Chondrocyte (in vitro differentiated cells): ENCODE results near the gene GOLGA7B. TPM values are rescaled to one million over a fixed set of nuclear protein-coding genes. Genes with fewer than 3 reads are reported as not detected.

Experiments
- DNase-seq: peaks from one replicate; pipeline ENCODE4 v3.0.0; 2021; ENCODE audit warnings: mixed read lengths, low spot score
- H3K27ac Mint-ChIP-seq: one replicate; pipeline ENCODE4 v1.8.0; 2021; ENCODE audit warnings: mild to moderate bottlenecking, moderate library complexity, mixed read lengths; ENCODE audit not compliant: unreplicated experiment
- H3K27me3 Mint-ChIP-seq: 2 replicates; pipeline ENCODE4 v1.8.0; 2021; ENCODE audit warnings: low read depth, mixed read lengths
- H3K36me3 Mint-ChIP-seq: 2 replicates; pipeline ENCODE4 v1.8.0; 2021; ENCODE audit warnings: low read depth, mixed read lengths
- H3K4me1 Mint-ChIP-seq: 2 replicates; pipeline ENCODE4 v1.8.0; 2021; ENCODE audit warnings: low read depth, mild to moderate bottlenecking, mixed read lengths
- H3K4me3 Mint-ChIP-seq: one replicate; pipeline ENCODE4 v1.8.0; 2021; ENCODE audit warnings: mild to moderate bottlenecking, moderate library complexity, mixed read lengths; ENCODE audit not compliant: unreplicated experiment
- H3K9me3 Mint-ChIP-seq: 2 replicates; pipeline ENCODE4 v1.8.0; 2021; ENCODE audit warnings: low read depth, mixed read lengths
- total RNA-seq: library from RNA; stranded (reverse); gene quantifications from 3 replicates; pipeline ENCODE4 v1.2.1, GENCODE V29; 2021
- TF ChIP-seq, protein P1 (sequence below): fragments of 200-600 bp; sonication (generic); IDR thresholded peaks from 2 replicates; pipeline ENCODE4 v1.5.0; 2021; ENCODE audit warnings: antibody characterized with exemption, mild to moderate bottlenecking, moderate library complexity

Gene GOLGA7B
- total RNA-seq, 1 donor from 2014 or later, result 0.27 TPM

DNA sequence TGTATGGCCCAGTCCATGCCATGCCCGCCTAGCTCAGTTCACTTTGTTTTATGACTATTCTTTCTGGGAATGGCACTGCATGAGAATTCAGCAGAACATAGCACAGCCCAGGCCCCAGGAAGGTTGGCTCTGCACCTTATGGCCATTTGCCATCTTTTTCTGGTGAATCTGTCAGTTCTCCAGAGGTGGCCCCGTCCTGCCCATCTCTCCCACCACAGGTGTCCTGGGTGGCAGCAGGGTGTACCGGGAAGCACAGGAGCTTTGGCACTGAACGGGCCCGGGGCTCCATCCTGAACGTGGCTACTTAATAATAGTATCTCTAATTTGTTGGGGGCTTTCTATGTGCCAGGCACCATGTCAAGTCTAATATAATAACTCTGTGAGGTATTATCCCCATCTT, 24.7 kb downstream of the GOLGA7B start:
- no peak for DNase-seq
- Mint-ChIP-seq H3K36me3 (no peaks in the 10 kb centered on the region), H3K27ac (no peak overlapping the region), H3K4me3 (no peak overlapping the region), H3K27me3 (peaks cover 32% of the 10 kb centered on the region), H3K4me1 (peaks cover 19% of the 10 kb centered on the region), H3K9me3 (no peaks in the 10 kb centered on the region)
- TF ChIP-seq, protein P1, sequence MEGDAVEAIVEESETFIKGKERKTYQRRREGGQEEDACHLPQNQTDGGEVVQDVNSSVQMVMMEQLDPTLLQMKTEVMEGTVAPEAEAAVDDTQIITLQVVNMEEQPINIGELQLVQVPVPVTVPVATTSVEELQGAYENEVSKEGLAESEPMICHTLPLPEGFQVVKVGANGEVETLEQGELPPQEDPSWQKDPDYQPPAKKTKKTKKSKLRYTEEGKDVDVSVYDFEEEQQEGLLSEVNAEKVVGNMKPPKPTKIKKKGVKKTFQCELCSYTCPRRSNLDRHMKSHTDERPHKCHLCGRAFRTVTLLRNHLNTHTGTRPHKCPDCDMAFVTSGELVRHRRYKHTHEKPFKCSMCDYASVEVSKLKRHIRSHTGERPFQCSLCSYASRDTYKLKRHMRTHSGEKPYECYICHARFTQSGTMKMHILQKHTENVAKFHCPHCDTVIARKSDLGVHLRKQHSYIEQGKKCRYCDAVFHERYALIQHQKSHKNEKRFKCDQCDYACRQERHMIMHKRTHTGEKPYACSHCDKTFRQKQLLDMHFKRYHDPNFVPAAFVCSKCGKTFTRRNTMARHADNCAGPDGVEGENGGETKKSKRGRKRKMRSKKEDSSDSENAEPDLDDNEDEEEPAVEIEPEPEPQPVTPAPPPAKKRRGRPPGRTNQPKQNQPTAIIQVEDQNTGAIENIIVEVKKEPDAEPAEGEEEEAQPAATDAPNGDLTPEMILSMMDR, result no peak

GRCh38 chr10:97875391-97875790, 25.7 kb downstream of the GOLGA7B start:
- H3K9me3 Mint-ChIP-seq, result no peaks in the 10 kb centered on the region
- TF ChIP-seq, protein P1, result no peak

DNA sequence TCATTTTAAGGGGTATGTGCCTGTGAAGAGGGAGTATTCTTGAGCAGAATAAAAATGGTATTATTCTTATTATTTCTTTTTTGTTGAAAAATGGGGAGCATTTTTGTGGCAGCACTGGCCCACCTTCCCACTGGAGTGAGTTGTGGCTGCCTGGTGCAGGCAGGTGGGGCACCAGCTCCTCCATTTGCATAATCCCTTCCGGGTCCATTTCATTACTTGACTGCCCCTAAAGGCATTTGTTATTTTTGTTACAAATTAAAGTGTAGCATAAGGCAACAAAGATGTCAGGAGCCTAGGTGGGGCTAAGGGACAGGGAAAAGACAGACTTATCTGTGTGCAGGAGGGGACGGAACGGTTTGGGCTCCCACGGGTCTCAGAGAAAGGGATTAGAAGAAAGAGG, 26.8 kb downstream of the GOLGA7B start:
- Mint-ChIP-seq H3K9me3 (no peaks in the 10 kb centered on the region), H3K36me3 (no peaks in the 10 kb centered on the region), H3K27me3 (peaks cover 22% of the 10 kb centered on the region), H3K4me1 (peaks cover 22% of the 10 kb centered on the region), H3K4me3 (no peak overlapping the region), H3K27ac (no peak overlapping the region)
- TF ChIP-seq, protein P1, result no peak
- DNase-seq, result no peak

More at GRCh38 chr10:97875391-97875790, 25.7 kb downstream of the GOLGA7B start:
- Mint-ChIP-seq H3K27me3 (peaks cover 29% of the 10 kb centered on the region), H3K27ac (peak overlapping the region; percentile 75), H3K4me1 (peaks cover 14% of the 10 kb centered on the region), H3K36me3 (no peaks in the 10 kb centered on the region), H3K4me3 (no peak overlapping the region)
- DNase-seq, result no peak

- Mint-ChIP-seq H3K9me3 (no peaks in the 10 kb centered on the region), H3K27ac (no peak overlapping the region), H3K27me3 (peaks cover 4% of the 10 kb centered on the region), H3K4me3 (no peak overlapping the region), H3K36me3 (no peaks in the 10 kb centered on the region), H3K4me1 (peaks cover 38% of the 10 kb centered on the region)
- TF ChIP-seq, protein P1, result no peak
- no peak for DNase-seq
These were observed 29.6 kb downstream of the GOLGA7B start for GRCh38 chr10:97879241-97879640.

DNA sequence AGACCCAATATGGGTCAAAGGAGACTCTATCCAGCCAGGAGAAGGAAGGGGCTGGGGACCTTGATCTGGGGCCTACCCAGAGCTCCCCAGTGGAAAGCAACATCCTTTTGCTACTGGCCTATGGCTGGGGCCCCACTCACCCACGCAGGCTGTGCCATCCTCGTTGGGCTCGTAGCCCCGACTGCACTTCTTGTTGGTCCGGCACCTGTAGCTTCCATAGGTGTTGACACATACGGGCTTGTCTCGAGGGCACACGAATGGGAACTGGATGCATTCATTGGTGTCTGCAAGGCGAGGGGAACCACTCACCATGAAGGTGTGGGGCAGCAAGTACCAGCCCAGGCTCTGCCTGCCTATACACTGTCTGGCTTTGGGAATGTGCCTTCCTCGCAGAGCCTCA, 30.5 kb downstream of the GOLGA7B start:
- Mint-ChIP-seq H3K36me3 (no peaks in the 10 kb centered on the region), H3K4me1 (peaks cover 34% of the 10 kb centered on the region), H3K27ac (no peak overlapping the region), H3K4me3 (no peak overlapping the region), H3K27me3 (peaks cover 2% of the 10 kb centered on the region), H3K9me3 (no peaks in the 10 kb centered on the region)
- DNase-seq, result no peak
- TF ChIP-seq, protein P1, result no peak
